ENCODE results near the gene CRYZ. TPM values are rescaled to one million over a fixed set of nuclear protein-coding genes. Genes with fewer than 3 reads are reported as not detected.
"Not testable (repeated sequence)": the region's sequence is repeated elsewhere in the genome, so short reads cannot be mapped to it uniquely, and the experiment has no call there.

Gene CRYZ
- total and polyA plus RNA-seq, 4 donors, result 21.7 to 29.8 (median 27.1) TPM

- no peaks in the 10 kb centered on the region for H3K27me3 ChIP-seq (ENCODE audit: control insufficient read depth, insufficient read depth, low read length)
- peak within 1 kb of the TSS; percentile 38 for H3K4me3 ChIP-seq (ENCODE audit: low read depth, low read length)
- peak within 1 kb of the TSS; percentile 48 for H3K27ac ChIP-seq (ENCODE audit: low read depth, low read length)
- peaks cover 3% of the 10 kb centered on the region for H3K9me3 ChIP-seq (ENCODE audit: control insufficient read depth, insufficient read depth, low read length)
- H3K4me1 ChIP-seq (ENCODE audit: control insufficient read depth, insufficient read depth, low read length), result peaks cover 8% of the 10 kb centered on the region
- DNase-seq (ENCODE audit: low read depth in 4 of 6, low spot score in 6 of 6), result peak; percentile 27 to 88 (median 48)
- under 1% methylated on average over 32 of the region's 44 CpGs for WGBS (ENCODE audit: insufficient coverage)
- no peaks in the 10 kb centered on the region for H3K36me3 ChIP-seq (ENCODE audit: control insufficient read depth, insufficient read depth, low read length)
These were observed 59.3 kb downstream of the CRYZ start, which contains the start of gene ERICH3 for GRCh38 chr1:74673351-74674111. ERICH3 (minus strand) TSS chr1:74673792; CDS start chr1:74673519, 273 bp downstream.

- H3K27me3 ChIP-seq (ENCODE audit: control insufficient read depth, insufficient read depth, low read length); DNase-seq (ENCODE audit: low read depth in 4 of 6, low spot score in 6 of 6); H3K36me3 ChIP-seq (ENCODE audit: control insufficient read depth, insufficient read depth, low read length); H3K4me1 ChIP-seq (ENCODE audit: control insufficient read depth, insufficient read depth, low read length); H3K27ac ChIP-seq (ENCODE audit: low read depth, low read length); H3K4me3 ChIP-seq (ENCODE audit: low read depth, low read length); H3K9me3 ChIP-seq (ENCODE audit: control insufficient read depth, insufficient read depth, low read length): not testable (repeated sequence)
- WGBS (ENCODE audit: insufficient coverage), result 80% methylated on average over 1 of the region's 3 CpGs
These were observed 62.0 kb downstream of the CRYZ start for GRCh38 chr1:74670866-74671265.

Other genes with a start within 250 kb of the CRYZ start
- under 1 TPM; 0.06 to 0.40 TPM for gene LRRC53, start 220.4 kb downstream of the CRYZ start, total RNA-seq
- gene LRRC53, start 220.4 kb downstream of the CRYZ start, polyA plus RNA-seq (ENCODE audit: insufficient read length in 2 of 2), result under 1 TPM; 0.05 to 0.06 TPM
- gene ERICH3, start 59.3 kb downstream of the CRYZ start, total RNA-seq, result 10 to 100 TPM in 1 of 2 donors, 1 to 10 TPM in 1; 5.7 to 12.9 TPM
- 10 to 100 TPM; 13.5 to 16.0 TPM for gene ERICH3, start 59.3 kb downstream of the CRYZ start, polyA plus RNA-seq (ENCODE audit: insufficient read length in 2 of 2)
- gene TYW3, start 102 bp upstream of the CRYZ start, total RNA-seq, result 10 to 100 TPM; 14.5 to 19.7 TPM
- 10 to 100 TPM; 16.6 to 19.3 TPM for gene TYW3, start 102 bp upstream of the CRYZ start, polyA plus RNA-seq (ENCODE audit: insufficient read length in 2 of 2)

All from spinal cord (tissue), 10 donors.